Upper lobe of left lung (tissue), 4 donors: ENCODE measurements around the gene SFMBT2.

Experiments used
- POLR2A ChIP-seq, 4 donors: fragments of 450-650 bp; IDR thresholded peaks; one replicate each; pipeline ENCODE4 v1.5.1; 2016 to 2017; ENCODE audit warnings: antibody characterized with exemption in 4 of 4, mild to moderate bottlenecking in 2 of 4
- POLR2AphosphoS5 ChIP-seq, 2 donors: sonication (generic); formaldehyde crosslinking; IDR thresholded peaks; one replicate each; pipeline ENCODE4 v1.5.1; 2017; ENCODE audit warnings: antibody characterized with exemption in 2 of 2

DNA sequence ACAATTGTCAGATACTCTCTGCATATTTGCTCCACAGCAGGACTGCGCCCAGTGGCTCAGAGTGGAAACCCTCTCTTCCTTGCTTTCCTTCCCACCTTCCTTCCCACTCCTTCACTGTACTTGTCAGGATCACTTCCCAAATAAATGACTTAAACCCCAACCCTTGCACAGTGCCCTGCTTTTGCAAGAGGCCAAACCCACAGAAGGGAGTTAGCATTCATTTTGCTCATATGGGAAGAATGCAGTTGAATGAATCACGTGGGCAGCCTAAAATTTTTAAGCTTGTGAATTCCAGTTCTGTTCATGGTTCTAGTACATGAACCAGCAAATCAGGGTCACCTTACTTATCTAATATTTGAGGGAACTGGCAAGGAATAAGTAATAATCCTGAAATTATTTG lies 47.7 kb upstream of the SFMBT2 start:
- TF ChIP-seq POLR2A (IDR thresholded peaks at IDR 0.05), result no peak
- TF ChIP-seq POLR2AphosphoS5 (IDR thresholded peaks at IDR 0.05), result no peak
